Thoracic aorta (tissue), 2 donors: ENCODE data around the gene RAI1. TPM values are rescaled to one million over a fixed set of nuclear protein-coding genes. Genes with fewer than 3 reads are reported as not detected.
A peak's percentile ranks its signal among the peaks of the same experiment; 100 is the strongest.

Experiments used
- ATAC-seq: fragments of 150-250 bp; one replicate; pipeline ENCODE4 v1.8.0; 2017; ENCODE audit warnings: low read depth; ENCODE audit not compliant: insufficient number of reproducible peaks, low FRiP score
- DNase-seq: peaks from one replicate; pipeline ENCODE4 v3.0.0-alpha.2; 2020; ENCODE audit warnings: low spot score
- H3K27ac ChIP-seq, 2 donors: fragments of 200-600 bp; sonication (generic); 1 replicate in 1 of 2; 2 replicates in 1 of 2; pipeline ENCODE4 v1.5.1; 2016; ENCODE audit warnings: mild to moderate bottlenecking in 2 of 2, moderate library complexity in 2 of 2
- H3K27me3 ChIP-seq: fragments of 200-600 bp; sonication (generic); replicated peaks from 2 replicates; pipeline ENCODE4 v1.6.0; 2016; ENCODE audit warnings: mild to moderate bottlenecking; ENCODE audit not compliant: insufficient read depth
- H3K36me3 ChIP-seq: fragments of 200-600 bp; sonication (generic); one replicate; pipeline ENCODE4 v1.5.1; 2016
- H3K4me1 ChIP-seq, 2 donors: fragments of 200-600 bp; sonication (generic); 1 replicate in 1 of 2; 2 replicates in 1 of 2; pipeline versions ENCODE4 v1.5.1 to v1.6.0; 2016; ENCODE audit warnings: low read depth in 2 of 2, mild to moderate bottlenecking in 1 of 2; ENCODE audit not compliant: control insufficient read depth in 1 of 2
- H3K4me3 ChIP-seq: fragments of 200-600 bp; sonication (generic); 2 replicates; pipeline ENCODE4 v1.5.1; 2016; ENCODE audit warnings: mild to moderate bottlenecking
- H3K9me3 ChIP-seq: fragments of 200-600 bp; sonication (generic); 2 replicates; pipeline ENCODE4 v1.5.1; 2016
- total RNA-seq, 2 donors: library from RNA; depleted of rRNA; stranded (reverse); fragments of >200 nt; gene quantifications; one replicate each; pipeline versions ENCODE4 v1.1.0 to v1.2.3, GENCODE V29; 2016
- TF ChIP-seq, protein P1 (sequence below): fragments of 200-600 bp; sonication (generic); IDR thresholded peaks from one replicate; pipeline ENCODE4 v1.5.1; 2019; ENCODE audit warnings: antibody characterized with exemption

The RAI1 gene
- total RNA-seq, 2 donors from 2014 or later = 21.0 to 31.5 TPM

- Histone ChIP-seq H3K27ac (peak overlapping the region; percentile 30 to 40), H3K4me3 (peak overlapping the region; percentile 67), H3K27me3 (no peaks in the 10 kb centered on the region), H3K36me3 (peaks cover 9% of the 10 kb centered on the region), H3K4me1 (peaks cover 0 to 21% of the 10 kb centered on the region in 2 donors), H3K9me3 (no peaks in the 10 kb centered on the region)
- DNase-seq = no peak
- TF ChIP-seq, protein P1, sequence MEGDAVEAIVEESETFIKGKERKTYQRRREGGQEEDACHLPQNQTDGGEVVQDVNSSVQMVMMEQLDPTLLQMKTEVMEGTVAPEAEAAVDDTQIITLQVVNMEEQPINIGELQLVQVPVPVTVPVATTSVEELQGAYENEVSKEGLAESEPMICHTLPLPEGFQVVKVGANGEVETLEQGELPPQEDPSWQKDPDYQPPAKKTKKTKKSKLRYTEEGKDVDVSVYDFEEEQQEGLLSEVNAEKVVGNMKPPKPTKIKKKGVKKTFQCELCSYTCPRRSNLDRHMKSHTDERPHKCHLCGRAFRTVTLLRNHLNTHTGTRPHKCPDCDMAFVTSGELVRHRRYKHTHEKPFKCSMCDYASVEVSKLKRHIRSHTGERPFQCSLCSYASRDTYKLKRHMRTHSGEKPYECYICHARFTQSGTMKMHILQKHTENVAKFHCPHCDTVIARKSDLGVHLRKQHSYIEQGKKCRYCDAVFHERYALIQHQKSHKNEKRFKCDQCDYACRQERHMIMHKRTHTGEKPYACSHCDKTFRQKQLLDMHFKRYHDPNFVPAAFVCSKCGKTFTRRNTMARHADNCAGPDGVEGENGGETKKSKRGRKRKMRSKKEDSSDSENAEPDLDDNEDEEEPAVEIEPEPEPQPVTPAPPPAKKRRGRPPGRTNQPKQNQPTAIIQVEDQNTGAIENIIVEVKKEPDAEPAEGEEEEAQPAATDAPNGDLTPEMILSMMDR = no peak
- ATAC-seq = no peak
Observed at GRCh38 chr17:17810084-17810894, 129.0 kb downstream of the RAI1 start.

- H3K27ac ChIP-seq = no peak overlapping the region
- TF ChIP-seq, protein P1 = no peak
- DNase-seq (no peak), ATAC-seq (no peak)
- H3K27me3 ChIP-seq = no peaks in the 10 kb centered on the region
- peaks cover 0 to 25% of the 10 kb centered on the region in 2 donors for H3K4me1 ChIP-seq
- no peak overlapping the region for H3K4me3 ChIP-seq
- no peaks in the 10 kb centered on the region for H3K9me3 ChIP-seq
- H3K36me3 ChIP-seq = peaks cover 9% of the 10 kb centered on the region
Observed at GRCh38 chr17:17810895-17811248, 129.6 kb downstream of the RAI1 start.

GRCh38 chr17:17811381-17812210, 130.3 kb downstream of the RAI1 start:
- H3K9me3 ChIP-seq = no peaks in the 10 kb centered on the region
- no peak overlapping the region for H3K27ac ChIP-seq
- TF ChIP-seq, protein P1 = no peak
- ATAC-seq (no peak), DNase-seq (no peak)
- H3K27me3 ChIP-seq = no peaks in the 10 kb centered on the region
- H3K4me3 ChIP-seq = no peak overlapping the region
- H3K36me3 ChIP-seq = peaks cover 11% of the 10 kb centered on the region
- peaks cover 0 to 25% of the 10 kb centered on the region in 2 donors for H3K4me1 ChIP-seq

- Histone ChIP-seq H3K27me3 (no peaks in the 10 kb centered on the region), H3K4me1 (peaks cover 0 to 25% of the 10 kb centered on the region in 2 donors)
- ATAC-seq = no peak
Observed at GRCh38 chr17:17812211-17813054, 131.2 kb downstream of the RAI1 start.

More at GRCh38 chr17:17812211-17813054, 131.2 kb downstream of the RAI1 start:
- no peak overlapping the region for H3K4me3 ChIP-seq
- no peak overlapping the region for H3K27ac ChIP-seq
- TF ChIP-seq, protein P1 = peak; percentile 100
- no peak for DNase-seq
- no peaks in the 10 kb centered on the region for H3K9me3 ChIP-seq
- H3K36me3 ChIP-seq = peaks cover 13% of the 10 kb centered on the region
